Measurements from ENCODE around the gene PGK1. TPM values are rescaled to one million over a fixed set of nuclear protein-coding genes. Genes with fewer than 3 reads are reported as not detected.

PGK1 gene
- total RNA-seq, 1 experiment from 2014 or later: 391 TPM

DNA sequence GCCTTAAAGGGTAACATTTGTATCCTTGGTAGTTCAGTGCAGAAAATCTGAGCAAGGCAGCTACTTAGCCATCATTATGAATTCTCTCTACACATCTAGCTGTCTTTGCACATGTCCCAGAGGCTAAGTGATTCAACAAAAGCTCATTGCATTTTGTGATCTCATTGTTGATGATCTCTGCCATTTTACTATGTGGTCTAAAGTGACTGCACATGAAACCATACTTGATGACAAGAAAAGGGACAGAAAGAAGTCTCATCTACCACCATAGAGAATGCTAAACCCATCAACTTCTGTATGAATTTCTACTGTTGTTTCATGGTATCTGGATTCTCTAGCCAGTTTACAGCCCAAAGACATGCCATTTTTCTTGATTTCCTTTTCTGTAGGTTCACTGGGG is 5.9 kb upstream of the PGK1 start:
- no TSS peak for BruUV-seq (replicated peaks)

DNA sequence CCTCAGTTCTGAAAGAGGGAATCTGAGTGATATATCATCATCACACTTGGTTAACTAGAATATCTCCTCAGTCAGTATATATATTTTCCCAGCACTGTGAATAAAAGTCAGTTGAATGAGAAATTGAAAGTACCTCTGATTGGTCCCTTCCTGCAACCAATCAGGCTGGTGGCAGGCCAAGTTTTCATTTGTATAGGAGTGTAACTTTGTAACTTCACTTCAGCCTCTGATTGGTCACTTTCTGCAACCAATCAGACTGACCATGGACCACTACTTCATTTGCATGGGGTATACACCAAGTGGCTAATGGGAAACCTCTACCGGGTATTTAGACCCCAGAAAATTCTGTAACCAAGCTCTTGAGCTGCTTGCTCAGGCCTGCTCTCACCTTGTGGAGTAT is 2.0 kb upstream of the PGK1 start:
- no peaks in the 10 kb centered on the region for H3K27me3 Mint-ChIP-seq (ENCODE audit: insufficient read depth, unreplicated experiment)
- no TSS peak for BruUV-seq (replicated peaks)

More for the DNA sequence above, 5.9 kb upstream of the PGK1 start:
- H3K4me1 Mint-ChIP-seq (ENCODE audit: low read depth, unreplicated experiment): no peaks in the 10 kb centered on the region
- H3K9me3 ChIP-seq: no peaks in the 10 kb centered on the region
- no peaks in the 10 kb centered on the region for H3K36me3 ChIP-seq (ENCODE audit: control insufficient read depth, insufficient read depth, low read length)
- intact Hi-C loops (cut with micrococcal nuclease; ENCODE audit: unreplicated experiment): no loop called here
- no peak overlapping the region for H3K4me3 Mint-ChIP-seq (ENCODE audit: unreplicated experiment)
- no peaks in the 10 kb centered on the region for H3K9me3 Mint-ChIP-seq (ENCODE audit: unreplicated experiment)
- H3K36me3 Mint-ChIP-seq (ENCODE audit: insufficient read depth, unreplicated experiment): no peaks in the 10 kb centered on the region
- ChIA-PET POLR2A (no interaction called here), CTCF (no interaction called here)
- no peak overlapping the region for H3K4me3 ChIP-seq (ENCODE audit: low read depth, low read length)
- TF ChIP-seq, protein P1, sequence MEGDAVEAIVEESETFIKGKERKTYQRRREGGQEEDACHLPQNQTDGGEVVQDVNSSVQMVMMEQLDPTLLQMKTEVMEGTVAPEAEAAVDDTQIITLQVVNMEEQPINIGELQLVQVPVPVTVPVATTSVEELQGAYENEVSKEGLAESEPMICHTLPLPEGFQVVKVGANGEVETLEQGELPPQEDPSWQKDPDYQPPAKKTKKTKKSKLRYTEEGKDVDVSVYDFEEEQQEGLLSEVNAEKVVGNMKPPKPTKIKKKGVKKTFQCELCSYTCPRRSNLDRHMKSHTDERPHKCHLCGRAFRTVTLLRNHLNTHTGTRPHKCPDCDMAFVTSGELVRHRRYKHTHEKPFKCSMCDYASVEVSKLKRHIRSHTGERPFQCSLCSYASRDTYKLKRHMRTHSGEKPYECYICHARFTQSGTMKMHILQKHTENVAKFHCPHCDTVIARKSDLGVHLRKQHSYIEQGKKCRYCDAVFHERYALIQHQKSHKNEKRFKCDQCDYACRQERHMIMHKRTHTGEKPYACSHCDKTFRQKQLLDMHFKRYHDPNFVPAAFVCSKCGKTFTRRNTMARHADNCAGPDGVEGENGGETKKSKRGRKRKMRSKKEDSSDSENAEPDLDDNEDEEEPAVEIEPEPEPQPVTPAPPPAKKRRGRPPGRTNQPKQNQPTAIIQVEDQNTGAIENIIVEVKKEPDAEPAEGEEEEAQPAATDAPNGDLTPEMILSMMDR (IDR thresholded peaks at IDR 0.05; ENCODE audit: insufficient read depth in 1 of 2, low read depth in 1 of 2, low read length in 1 of 2, severe bottlenecking in 1 of 2, unreplicated experiment in 1 of 2): no peak
- H3K27ac Mint-ChIP-seq (ENCODE audit: unreplicated experiment): no peak overlapping the region
- no peak for DNase-seq
- no peaks in the 10 kb centered on the region for H3K4me1 ChIP-seq
- peaks cover 3% of the 10 kb centered on the region for H3K27me3 Mint-ChIP-seq (ENCODE audit: insufficient read depth, unreplicated experiment)
- no peaks in the 10 kb centered on the region for H3K27me3 ChIP-seq (replicated peaks; ENCODE audit: control insufficient read depth, insufficient read depth, low read length)

DNA sequence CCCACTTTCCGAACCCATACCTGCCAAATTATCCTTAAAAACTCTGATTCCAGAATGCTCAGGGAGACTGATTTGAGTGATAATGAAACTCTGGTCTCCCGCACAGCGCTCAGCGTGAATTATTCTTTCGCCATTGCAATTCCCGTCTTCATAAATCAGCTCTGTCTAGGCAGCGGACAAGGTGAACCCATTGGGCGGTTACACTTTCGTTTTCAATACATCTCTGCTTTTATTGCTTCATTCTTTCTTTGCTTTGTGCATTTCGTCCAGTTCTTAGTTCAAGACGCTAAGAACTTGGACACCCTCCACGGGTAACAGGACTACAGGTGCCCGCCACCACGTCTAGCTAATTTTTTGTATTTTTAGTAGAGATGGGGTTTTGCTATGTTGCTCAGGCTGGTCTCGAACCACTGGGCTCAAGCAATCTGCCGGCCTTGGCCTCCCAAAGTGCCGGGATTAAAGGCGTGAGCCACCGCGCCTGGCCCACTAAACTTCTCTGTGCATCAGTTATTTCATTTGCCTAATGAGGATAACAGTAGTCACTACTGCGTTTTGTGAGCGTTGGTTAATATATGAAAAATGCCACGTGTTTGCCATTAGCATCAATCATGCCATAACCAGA is 936 bp upstream of the PGK1 start:
- Mint-ChIP-seq H3K27me3 (ENCODE audit: insufficient read depth, unreplicated experiment) (no peaks in the 10 kb centered on the region), H3K4me3 (ENCODE audit: unreplicated experiment) (peak overlapping the region; percentile 88), H3K4me1 (ENCODE audit: low read depth, unreplicated experiment) (peaks cover 12% of the 10 kb centered on the region), H3K27ac (ENCODE audit: unreplicated experiment) (peak overlapping the region; percentile 85), H3K36me3 (ENCODE audit: insufficient read depth, unreplicated experiment) (peaks cover 40% of the 10 kb centered on the region), H3K9me3 (ENCODE audit: unreplicated experiment) (no peaks in the 10 kb centered on the region)
- TF ChIP-seq, protein P1 (IDR thresholded peaks at IDR 0.05; ENCODE audit: insufficient read depth in 1 of 2, low read depth in 1 of 2, low read length in 1 of 2, severe bottlenecking in 1 of 2, unreplicated experiment in 1 of 2): no peak
- intact Hi-C loops (cut with micrococcal nuclease; ENCODE audit: unreplicated experiment): loop anchor here (5.0 to 10.0 kb wide), 2 partner anchors 191 to 318 kb away; partner anchors contain the start of genes ATP7A and ATRX
- DNase-seq: no peak
- H3K36me3 ChIP-seq (ENCODE audit: control insufficient read depth, insufficient read depth, low read length): no peaks in the 10 kb centered on the region; the same call in 1 of the 2 replicates
- ChIA-PET CTCF (no interaction called here), POLR2A (no interaction called here)
- no peaks in the 10 kb centered on the region for H3K27me3 ChIP-seq (replicated peaks; ENCODE audit: control insufficient read depth, insufficient read depth, low read length)
- H3K9me3 ChIP-seq: no peaks in the 10 kb centered on the region
- H3K4me3 ChIP-seq (ENCODE audit: low read depth, low read length): peak overlapping the region; percentile 33
- BruUV-seq (replicated peaks): no TSS peak
- H3K4me1 ChIP-seq: no peaks in the 10 kb centered on the region

More for the DNA sequence above, 2.0 kb upstream of the PGK1 start:
- no peaks in the 10 kb centered on the region for H3K27me3 ChIP-seq (replicated peaks; ENCODE audit: control insufficient read depth, insufficient read depth, low read length)
- DNase-seq: no peak
- H3K4me1 ChIP-seq: no peaks in the 10 kb centered on the region
- Mint-ChIP-seq H3K9me3 (ENCODE audit: unreplicated experiment) (no peaks in the 10 kb centered on the region), H3K4me1 (ENCODE audit: low read depth, unreplicated experiment) (peaks cover 1% of the 10 kb centered on the region), H3K4me3 (ENCODE audit: unreplicated experiment) (no peak overlapping the region), H3K36me3 (ENCODE audit: insufficient read depth, unreplicated experiment) (peaks cover 34% of the 10 kb centered on the region), H3K27ac (ENCODE audit: unreplicated experiment) (no peak overlapping the region)
- H3K9me3 ChIP-seq: no peaks in the 10 kb centered on the region
- no peaks in the 10 kb centered on the region; the same call in 1 of the 2 replicates for H3K36me3 ChIP-seq (ENCODE audit: control insufficient read depth, insufficient read depth, low read length)
- ChIA-PET CTCF (interaction anchor here (1.0 kb wide), 1 partner anchor 10 kb away, joined by 3 read pairs; no protein-coding TSS in a partner anchor), POLR2A (no interaction called here)
- TF ChIP-seq, protein P1 (IDR thresholded peaks at IDR 0.05; ENCODE audit: insufficient read depth in 1 of 2, low read depth in 1 of 2, low read length in 1 of 2, severe bottlenecking in 1 of 2, unreplicated experiment in 1 of 2): no peak
- intact Hi-C loops (cut with micrococcal nuclease; ENCODE audit: unreplicated experiment): loop anchor here (5.0 to 10.0 kb wide), 2 partner anchors 190 to 317 kb away; partner anchors contain the start of genes ATP7A and ATRX
- no peak overlapping the region for H3K4me3 ChIP-seq (ENCODE audit: low read depth, low read length)
